ENCODE results near the gene PHF19.
A peak's percentile ranks its signal among the peaks of the same experiment; 100 is the strongest.

Gene PHF19

DNA sequence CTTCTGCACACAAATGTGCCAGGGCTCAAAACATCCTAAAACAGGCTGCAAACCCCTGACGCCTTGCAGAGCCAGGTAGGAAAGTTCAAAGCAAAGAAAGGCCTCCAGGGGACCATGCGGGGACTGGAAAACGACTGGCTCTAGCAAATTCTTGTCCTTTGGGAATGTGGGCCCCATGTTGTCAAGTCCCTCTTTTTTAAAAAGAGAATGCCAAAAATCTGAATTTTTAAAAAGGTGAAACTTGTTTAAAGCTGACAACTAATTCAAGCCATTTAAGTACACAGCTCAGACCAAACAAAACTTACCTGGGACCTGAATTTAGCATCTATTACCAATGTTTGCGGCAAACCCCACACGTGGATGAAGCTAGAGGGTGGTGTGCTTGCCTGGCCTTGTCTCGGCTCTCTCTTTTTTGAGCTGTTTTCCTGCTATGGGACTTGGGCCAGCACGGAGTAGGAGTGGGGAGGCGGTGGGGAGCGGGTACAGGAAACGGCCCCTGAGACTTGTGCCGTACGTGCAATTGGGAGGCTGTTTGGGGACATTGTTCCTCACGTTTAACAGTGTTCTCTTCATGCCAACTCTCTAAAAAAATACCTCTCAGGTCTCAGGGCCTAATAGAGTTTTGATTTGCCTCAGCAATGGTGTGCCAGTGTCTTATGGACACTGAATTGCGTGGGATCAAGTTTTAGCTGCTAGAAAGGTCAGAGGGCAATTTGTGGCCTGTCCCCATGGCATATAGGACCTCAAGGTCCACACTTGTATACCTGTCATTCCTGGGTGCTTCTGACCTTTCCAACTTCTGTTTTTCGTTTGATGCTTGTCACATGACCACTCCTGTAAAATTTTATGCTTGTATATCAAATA is 15.1 kb upstream of the PHF19 start:
- peak; percentile 66 for DNase-seq

DNA sequence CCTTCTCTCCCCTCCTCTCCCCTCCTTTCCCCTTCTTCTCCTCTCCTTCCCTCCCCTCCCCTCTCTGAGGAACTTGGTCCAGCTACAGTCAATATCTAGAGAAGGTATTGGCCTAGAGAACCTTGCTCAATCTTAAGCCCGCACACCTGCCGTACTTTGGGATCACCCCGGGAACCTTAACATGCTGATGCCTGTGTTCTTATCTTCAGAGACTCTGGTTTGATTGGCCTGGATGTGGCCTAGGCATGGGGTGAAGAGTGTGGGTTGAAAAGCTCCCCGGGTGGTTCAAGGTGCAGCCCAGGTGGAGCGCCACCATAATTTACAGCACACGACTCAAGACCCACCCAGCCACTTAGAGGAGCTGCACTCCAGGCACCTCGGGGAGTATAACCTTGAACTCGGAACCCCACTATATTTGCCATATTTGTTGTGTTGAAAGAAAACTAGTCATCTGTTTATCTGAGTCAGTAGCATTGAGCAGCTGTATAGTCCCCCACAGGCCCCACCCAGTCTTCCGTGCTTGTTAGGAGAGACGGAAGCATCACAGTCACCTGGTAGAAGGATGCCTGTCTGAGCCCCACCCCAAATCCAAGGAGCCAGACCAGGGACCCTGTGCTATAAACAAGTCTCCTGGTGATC is 14.4 kb upstream of the PHF19 start:
- DNase-seq: peak; percentile 87

DNA sequence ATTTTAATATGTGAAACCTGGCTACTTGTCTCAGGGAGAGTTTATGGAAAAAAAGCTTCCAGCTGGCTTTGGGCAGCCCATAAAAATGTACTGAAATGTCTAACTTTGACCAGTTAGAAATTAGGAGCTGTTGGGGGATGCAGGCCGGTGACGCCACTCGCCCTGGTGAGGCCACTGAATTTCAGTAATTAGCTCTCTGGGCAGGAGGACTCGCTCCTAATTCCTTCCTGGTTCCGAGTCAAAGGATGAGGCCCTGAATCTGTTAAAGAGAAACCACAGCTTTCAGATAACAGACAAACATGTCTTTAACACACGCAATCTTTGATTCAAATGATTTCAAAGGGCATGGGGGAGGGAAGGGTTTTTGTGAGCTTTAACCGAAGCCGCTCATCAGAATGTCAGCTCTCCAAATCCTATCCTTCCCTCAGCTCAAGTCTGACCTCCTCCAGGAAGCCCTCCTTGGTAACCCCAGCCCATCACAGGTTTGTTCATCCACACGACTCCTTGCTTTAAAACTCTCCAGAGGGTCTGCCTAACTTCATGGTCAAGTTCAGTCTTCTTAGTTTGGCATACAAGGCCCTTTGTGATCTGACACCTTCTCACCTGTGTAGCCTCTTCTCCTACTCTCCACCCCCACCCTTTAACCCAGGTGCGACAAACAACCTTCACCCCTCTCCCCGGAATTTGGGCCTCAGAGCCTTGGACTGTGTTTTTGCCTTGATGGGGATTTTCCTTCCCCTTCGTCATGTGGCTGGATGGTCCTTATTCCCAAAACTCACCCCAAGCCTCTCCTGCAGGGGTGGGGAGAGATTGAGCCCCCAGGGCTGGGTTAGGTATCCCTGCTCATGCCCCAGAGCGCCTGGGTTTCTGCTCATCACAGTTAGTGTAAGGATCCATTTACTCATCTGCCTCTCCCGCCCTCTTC is 13.6 kb upstream of the PHF19 start:
- DNase-seq: peak; percentile 83

DNA sequence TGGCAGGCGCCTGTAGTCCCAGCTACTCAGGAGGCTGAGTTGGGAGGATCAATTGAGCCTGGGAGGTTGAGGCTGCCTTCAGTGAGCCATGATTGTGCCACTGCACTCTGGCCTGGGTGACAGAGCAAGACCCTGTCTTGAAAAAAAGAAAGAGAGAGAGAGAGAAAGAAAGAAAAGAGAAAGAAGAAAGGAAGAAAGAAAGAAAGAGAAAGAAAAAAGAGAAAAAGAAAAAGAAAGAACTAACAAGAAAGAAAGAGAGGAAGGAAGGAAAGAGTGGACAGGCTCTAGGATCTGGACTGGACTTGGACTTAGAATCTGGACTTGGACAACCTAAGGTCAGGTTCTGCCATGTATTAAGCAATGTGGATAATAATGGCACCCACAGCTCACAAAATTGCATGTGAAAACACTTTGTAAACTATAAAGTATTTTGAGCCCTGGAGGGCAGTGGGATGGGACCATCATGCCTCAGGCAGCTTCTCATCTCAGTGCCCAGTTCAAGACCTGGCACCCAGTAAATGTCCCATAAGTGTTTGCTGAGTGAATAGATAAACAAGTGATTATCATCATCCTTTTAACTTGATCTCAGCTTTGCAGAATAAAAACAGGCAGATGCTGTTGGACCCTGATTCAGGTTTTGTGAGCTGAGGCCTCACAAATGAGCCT is 12.8 kb upstream of the PHF19 start:
- DNase-seq: no peak

DNA sequence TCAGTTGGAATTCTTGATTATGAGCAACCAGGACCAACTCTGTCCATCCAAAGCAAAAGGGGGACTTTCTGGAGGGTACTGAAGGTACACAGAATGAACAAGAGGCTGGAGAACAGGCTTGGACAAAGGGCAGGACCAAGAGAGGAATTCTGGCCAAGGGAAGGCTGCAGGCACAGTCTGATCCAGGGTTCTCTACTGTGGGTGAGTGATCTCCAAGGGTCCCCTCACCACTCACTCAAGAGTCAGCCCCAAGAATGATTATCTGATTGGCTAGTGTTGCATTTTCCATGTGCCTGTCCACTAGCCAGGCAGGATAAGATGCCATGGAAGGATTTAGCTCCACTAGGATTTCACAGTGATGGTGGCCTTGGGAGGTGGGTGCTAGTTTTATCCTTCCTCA is 11.6 kb upstream of the PHF19 start:
- DNase-seq: no peak

DNA sequence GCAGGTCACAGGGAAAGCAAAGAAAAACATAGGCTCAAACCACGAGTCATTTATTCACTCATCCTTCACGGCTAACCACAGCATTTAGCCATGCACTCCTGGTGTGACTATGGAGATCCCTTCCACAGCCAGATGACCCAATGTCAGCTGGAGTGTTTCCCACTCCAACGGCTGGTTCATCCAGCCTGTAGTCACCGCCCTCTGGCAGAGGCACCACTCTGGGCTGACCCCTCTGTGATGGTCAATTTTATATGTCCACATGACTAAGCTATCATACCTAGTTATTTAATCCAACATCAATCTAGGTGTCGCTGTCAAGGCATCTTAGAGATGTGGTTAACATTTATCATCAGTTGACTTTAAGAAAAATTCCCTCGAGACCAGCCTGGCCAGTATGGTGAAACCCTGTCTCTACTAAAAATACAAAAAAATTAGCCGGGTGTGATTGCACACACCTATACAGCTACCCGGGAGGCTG is 9.5 kb upstream of the PHF19 start:
- no peak for DNase-seq

DNA sequence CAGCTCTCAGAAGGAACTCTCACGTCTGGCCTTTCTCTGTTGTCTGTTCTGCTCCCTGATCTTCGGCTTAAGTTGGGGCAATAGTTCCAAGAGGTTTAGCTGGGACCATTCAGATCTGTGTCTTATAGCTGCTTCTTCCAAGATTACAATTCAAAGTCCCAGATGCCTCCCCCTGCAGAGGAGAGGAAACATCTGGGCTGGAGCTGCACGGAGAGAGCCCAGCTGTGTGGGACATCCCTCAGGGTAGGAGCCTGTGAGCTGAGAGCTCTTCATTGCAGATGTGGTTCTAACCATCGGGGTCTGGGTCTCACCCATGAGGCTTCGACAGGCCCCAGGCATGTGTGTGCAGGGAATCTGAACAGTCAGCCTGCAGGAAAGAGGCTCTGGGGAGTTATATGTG is 9.0 kb upstream of the PHF19 start:
- DNase-seq: no peak

DNA sequence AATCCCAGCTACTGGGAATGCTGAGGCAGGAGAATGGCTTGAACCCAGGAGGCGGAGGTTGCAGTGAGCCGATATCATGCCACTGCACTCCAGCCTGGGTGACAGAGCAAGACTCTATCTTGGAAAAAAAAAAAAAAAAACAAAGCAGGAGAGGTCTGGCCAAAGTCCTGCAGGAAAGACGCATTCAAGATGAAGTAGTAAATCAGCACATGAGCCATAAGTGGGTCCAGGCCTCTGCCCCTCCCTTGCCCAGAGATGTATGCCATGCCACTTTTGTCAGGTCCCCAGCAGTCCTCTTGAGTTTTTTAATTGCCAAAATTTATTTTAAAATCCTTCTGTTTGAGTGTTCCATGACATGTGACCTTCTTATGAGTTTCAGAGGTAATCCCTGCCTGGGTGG is 8.5 kb upstream of the PHF19 start:
- no peak for DNase-seq

DNA sequence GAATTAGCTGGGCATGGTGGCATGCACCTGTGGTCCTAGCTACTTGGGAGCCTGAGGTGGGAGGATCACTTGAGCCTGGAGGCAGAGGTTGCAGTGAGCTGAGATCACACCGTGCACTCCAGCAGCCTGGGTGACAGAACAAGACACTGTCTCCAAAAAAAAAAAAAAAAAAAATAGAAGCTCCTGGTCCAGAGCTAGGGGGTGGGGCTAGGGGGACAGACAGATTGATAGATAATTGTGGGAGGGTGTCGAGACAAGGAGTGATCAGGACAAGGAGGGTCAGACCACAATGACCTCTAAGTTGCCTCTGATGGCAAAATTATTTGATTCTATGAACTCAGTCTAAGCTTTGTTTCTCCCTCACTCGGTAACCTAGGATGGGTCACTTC is 6.6 kb upstream of the PHF19 start:
- DNase-seq: no peak

DNA sequence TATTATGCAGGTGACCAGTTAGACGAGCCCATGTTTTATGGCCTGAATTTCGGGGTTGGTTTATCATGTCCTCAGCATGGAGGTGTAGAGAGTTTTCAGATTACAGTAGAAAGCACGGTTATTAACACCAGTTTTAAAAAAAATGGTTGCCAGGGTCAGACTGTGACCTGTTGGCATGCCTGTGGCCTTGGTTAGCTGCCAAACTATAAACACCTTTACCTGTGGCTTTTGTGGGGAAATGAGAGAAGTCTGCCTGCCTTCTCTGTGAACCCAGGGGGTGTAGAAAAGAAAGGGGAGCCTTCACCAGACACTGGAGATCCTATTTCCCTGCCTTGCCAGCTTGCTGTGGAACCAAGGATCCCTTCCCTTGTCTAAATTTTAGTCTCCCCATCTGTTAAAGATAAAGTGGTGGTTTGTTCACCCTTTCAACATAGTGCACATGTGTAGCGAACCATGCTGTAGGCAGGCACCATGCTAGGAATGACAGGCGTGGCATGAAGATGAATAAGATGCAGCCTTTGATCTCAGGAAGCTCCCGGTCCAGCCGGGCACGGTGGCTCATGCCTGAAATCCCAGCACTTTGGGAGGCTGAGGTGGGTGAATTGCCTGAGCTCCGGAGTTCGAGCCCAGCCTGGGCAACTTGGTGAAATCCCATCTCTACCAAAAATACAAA is 6.1 kb upstream of the PHF19 start:
- DNase-seq: no peak

DNA sequence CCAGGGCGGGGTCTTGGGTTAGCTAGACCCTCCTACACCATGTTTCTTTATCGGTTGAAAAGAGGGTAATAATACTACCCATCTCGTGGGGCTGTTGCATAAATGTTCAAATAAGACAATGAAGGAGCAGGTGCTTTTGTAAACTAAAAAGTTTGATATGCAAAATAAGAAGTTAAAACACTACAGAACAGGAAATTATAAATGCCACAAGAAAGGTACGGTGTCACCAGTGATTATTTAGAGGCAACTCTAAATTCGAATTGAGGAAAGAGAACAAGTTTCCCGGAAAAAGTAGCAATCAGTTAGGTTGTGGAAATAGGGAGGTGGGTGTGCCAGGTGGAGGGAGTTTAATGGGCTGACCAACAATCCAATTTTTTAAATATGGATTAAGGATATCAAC is 2.5 kb upstream of the PHF19 start:
- DNase-seq: no peak

DNA sequence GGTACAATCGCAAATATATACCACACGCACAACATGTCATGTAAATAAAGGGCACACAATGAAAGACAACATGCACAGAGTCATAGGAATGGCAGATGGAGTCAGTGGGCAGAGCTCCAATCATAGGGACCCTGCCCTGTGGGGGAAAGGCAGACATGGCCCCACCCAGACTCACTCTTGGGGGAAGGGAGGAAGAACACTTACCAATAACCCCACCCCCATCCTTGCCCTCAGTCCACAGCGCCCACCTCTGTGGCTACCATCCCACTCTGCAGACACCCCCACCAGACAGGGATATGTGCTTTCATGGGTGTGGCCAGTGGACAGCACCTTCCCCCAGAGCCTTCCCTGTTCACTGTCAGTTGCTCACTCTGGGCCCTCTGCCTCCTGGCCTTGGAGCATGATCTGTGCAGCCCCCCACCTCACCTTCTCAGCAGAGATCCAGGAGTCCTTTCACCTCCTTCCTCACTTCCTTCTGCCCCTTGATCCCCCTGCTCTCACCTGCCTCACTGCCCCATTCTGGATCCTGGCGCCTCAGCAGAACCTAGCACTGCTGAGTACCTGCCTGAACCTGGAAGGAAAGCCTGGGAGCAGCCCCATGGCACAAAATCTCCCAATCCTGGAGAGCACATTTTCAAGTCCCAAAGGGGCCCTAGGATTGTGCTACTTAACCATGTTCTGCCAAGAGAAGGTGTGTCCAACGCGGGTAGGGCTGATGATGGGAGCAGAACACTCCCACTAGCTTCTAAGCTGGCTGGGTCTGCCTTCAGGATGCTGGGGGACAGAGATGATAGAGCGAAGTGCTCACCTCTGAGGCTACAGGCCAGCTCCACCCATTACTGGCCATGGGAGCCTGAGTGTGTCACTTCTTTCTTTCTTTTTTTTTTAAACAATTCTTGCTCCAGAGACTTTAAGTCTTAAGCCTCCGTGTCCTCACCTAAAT is 1.5 kb upstream of the PHF19 start:
- DNase-seq: peak; percentile 57

DNA sequence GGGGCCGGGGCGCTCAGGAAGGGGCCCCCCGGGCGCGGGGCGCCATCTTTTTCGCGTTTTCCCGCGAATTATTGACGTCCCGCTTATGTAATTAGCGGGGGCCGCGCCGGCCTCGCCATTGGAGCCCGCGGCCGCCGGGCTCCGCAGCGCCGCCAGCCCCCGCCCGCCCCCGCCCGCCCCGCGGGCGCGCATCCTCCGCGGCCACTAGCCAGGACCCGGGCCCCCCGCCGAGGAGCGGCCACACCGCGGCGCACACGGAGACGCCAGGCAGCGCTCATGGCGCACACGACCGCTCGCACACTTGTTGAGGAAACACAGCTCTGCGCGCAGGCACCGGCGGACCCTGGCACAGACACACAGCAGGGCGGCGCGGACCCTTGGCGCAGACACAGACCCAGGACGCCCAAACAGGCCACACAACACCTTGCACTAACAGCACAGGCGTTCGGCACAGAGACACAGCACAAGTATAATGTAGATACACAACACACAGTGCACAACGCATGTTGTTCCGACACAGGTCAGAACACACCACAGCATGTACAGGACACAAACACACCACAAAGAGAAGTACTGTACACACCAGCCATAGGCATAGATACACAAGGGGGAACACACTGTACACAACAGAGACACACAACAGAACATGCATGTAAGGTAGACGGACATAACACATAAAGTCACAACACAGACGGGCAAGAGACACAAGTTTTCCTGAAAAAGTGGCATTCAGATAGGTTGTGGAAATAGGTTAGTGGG is 467 bp upstream of the PHF19 start:
- DNase-seq: peak; percentile 90

DNA sequence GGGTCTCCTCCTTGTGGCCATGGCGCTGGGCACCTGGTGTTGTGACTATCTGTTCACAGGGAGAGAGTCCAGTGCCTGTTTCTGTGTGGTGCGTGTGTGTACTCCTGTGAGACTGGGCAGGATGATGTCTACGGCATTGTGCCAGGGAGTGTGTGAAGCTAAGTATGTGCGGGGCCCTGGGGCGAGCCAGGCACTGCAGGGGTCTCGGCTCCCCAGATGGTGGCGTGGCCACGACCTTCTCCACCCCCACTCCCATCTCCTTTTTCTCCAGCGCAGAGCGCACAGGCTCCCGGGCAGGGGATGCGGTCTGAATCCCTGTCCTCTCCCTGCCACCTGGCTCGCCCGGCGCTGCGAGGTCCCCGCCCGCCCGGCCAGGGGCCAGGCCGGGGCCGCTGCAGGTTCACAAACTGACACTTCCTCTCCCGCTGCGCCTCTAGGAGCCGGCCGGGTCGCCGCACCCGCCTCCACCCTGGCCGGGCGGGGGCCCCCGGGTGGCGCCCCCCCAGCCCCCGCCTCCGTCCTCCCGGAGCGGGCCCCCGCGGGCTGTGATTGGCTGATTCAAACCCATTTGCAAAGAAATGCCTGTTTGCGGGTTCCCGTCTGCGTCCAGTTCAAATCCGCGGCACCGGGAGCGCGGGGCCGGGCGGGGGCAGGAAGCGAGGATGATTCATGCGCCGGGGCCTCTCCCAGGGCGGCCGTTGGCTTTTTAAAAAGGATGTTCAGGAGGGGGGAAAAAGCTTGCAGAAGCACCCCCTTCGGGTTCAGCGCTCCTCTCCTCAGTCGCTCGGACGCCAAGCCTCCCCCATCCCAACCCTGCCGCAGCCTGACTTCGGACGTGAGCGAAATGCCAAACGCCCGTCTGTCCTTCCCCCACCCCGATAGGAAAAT is 790 bp downstream of the PHF19 start:
- peak; percentile 97 for DNase-seq

DNA sequence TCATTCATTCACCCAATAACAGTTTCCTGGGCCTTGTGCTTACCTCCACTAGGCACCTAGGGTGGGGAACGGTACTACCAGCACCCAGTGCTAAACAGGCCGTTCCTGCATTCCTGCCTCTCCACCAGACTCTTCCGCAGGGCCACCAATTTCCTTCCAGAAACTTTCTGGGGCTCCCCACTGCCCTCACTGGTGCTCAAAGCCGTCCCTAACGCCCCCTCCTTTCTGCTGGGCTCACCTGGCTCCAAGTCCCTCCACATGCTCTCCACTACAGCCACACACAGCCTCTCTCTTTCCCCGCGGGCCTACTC is 1.4 kb downstream of the PHF19 start:
- DNase-seq: no peak

DNA sequence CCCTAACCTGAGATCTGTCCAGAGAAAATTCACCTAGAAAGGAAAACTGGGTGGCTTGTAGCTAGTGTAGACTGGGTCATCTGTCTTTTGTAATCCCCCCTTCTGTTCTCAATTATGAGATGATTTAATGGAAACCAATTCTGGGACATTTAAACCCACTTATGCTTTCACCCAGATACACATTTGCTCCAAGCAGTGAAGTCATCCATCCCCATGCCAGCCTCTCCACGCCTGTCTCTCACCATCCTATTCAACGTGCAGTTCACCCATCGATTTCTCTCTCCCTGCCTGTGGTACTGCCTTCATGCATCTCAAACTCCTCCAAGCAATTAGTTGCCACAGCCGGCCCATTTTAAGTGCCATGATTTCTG is 1.8 kb downstream of the PHF19 start:
- DNase-seq: no peak

DNA sequence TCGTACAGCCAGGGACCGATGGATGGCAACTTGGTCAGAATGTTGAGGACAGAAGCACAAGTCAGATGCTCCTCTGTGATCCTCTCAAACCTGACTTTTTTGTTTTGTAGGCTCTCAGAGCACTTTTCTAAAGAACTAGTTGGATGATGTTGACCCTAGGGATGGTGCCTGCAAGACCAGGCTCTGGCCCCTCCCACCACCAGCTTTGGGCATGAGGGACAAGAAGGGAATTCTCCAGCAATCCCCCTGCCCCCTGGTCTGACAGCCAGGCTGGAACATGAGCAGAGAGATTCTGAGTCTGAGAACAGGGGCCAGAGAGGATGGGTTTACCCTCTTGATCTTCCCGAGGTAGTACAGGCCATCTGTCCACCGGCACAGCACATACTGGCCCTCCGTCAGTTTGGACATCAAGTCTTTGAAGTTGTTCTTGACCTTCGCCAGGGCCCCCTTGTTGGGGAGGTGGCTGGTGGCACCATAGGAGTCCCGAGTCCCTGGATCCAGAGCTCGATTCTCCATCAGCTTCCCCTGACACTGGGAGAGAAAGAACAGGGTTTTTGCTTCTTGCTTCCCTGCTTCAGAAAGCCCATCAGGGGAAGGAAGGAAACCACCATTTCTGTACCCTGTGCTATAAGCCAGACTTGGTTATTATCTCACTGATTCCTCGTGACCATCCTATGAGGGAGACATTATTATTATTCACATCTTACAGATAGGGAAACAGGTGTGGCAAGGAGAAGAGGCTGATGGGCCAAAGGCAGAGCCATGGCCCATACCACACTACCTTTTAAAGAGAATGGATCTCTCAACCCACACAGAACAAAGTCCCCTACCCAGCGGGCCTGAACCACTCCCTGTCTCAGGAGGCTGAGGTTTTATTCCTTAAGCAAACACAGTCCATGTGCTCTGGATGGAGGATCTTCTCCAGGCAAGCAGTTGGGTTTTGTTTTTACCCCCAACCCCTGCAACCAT is 2.5 kb downstream of the PHF19 start:
- no peak for DNase-seq

DNA sequence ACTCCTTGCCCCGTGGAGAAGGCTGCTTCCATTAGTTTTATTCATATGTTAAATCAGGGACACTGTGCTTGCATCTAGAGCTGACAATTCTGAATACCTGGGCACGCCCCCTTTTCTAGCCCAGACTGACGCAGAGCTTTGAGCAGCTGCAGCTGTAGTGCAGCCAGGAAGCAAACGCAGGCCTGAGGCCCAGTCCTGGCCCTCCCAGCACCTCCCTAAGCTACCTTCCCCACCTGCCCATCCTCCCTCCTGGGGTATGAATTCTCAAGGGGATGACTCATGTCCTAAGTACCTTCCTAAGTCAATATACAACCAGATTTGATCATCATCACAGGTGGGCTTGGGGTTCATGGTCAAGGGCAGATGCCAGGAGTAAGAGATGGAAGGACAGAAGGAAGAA is 3.5 kb downstream of the PHF19 start:
- DNase-seq: no peak
